Sciatic nerve (tissue), 2 donors: ENCODE results near the gene FAM193B. TPM values are rescaled to one million over a fixed set of nuclear protein-coding genes. Genes with fewer than 3 reads are reported as not detected.
A peak's percentile ranks its signal among the peaks of the same experiment; 100 is the strongest.

ENCODE experiments used
- ATAC-seq: fragments of 200-7000 bp; cut with Tn5 transposase; one replicate; pipeline ENCODE4 v1.9.1; 2020; ENCODE audit warnings: mild to moderate bottlenecking, moderate library complexity
- DNase-seq: peaks from one replicate; pipeline ENCODE4 v3.0.0-alpha.2; 2020; ENCODE audit warnings: low spot score
- intact Hi-C: fragments of 100-400 bp; cut with DNase I; formaldehyde crosslinking; loops from one replicate; pipeline ENCODE4 v1.14.2; 2022
- total RNA-seq: library from RNA; stranded (reverse); fragmentation: NEBNext Ultra II Directional; extraction: Animal tissue kit (Norgen Biotek cat#: 25700); gene quantifications from one replicate; pipeline ENCODE4 v1.2.1, GENCODE V29; 2021
- donor health status: DM: no; HTN: no; CAD: no.
- donor health status: DM: no; HTN: no; CAD: no.

FAM193B gene
- total RNA-seq, 1 donor from 2014 or later, result 113 TPM

- intact Hi-C loops, result no loop called here
- no peak for DNase-seq
Observed at GRCh38 chr5:177524539-177524900, 29.8 kb downstream of the FAM193B start.

GRCh38 chr5:177523711-177524538 lies 30.4 kb downstream of the FAM193B start:
- intact Hi-C loops, result no loop called here
- DNase-seq, result no peak

More at GRCh38 chr5:177524539-177524900, 29.8 kb downstream of the FAM193B start:
- peak; percentile 7 for ATAC-seq

GRCh38 chr5:177520916-177521513 lies 33.3 kb downstream of the FAM193B start:
- DNase-seq, result no peak
- intact Hi-C loops, result no loop called here
- ATAC-seq, result no peak

More at GRCh38 chr5:177523711-177524538, 30.4 kb downstream of the FAM193B start:
- ATAC-seq, result peak; percentile 9

GRCh38 chr5:177520271-177520670 lies 34.1 kb downstream of the FAM193B start:
- ATAC-seq, result no peak
- intact Hi-C loops, result no loop called here
- no peak for DNase-seq

GRCh38 chr5:177519463-177520235 lies 34.7 kb downstream of the FAM193B start:
- intact Hi-C loops, result no loop called here
- no peak for DNase-seq
- no peak for ATAC-seq

- intact Hi-C loops, result no loop called here
- DNase-seq, result peak; percentile 98
- ATAC-seq, result peak; percentile 96
Observed at GRCh38 chr5:177516601-177517568, 37.5 kb downstream of the FAM193B start, which contains the start of gene DDX41. Gene DDX41 (minus strand): TSS chr5:177516961. CDS start chr5:177516945, 16 bp downstream.

GRCh38 chr5:177515580-177515979 lies 38.8 kb downstream of the FAM193B start:
- DNase-seq (no peak), ATAC-seq (no peak)
- intact Hi-C loops, result no loop called here

- ATAC-seq, result no peak
- intact Hi-C loops, result no loop called here
- no peak for DNase-seq
Observed at GRCh38 chr5:177514541-177514940, 39.8 kb downstream of the FAM193B start.

GRCh38 chr5:177513500-177513899 lies 40.9 kb downstream of the FAM193B start:
- ATAC-seq (no peak), DNase-seq (no peak)
- intact Hi-C loops, result no loop called here

- intact Hi-C loops, result no loop called here
- ATAC-seq, result no peak
- DNase-seq, result no peak
Observed at GRCh38 chr5:177512736-177513380, 41.5 kb downstream of the FAM193B start.

GRCh38 chr5:177511796-177512675 lies 42.3 kb downstream of the FAM193B start:
- intact Hi-C loops, result no loop called here
- ATAC-seq (no peak), DNase-seq (no peak)

- intact Hi-C loops, result no loop called here
- DNase-seq, result no peak
- ATAC-seq, result no peak
Observed at GRCh38 chr5:177511181-177511580, 43.2 kb downstream of the FAM193B start.

GRCh38 chr5:177510567-177511053 lies 43.8 kb downstream of the FAM193B start:
- intact Hi-C loops, result no loop called here
- ATAC-seq (no peak), DNase-seq (no peak)

GRCh38 chr5:177509991-177510566 lies 44.3 kb downstream of the FAM193B start:
- intact Hi-C loops, result no loop called here
- DNase-seq (no peak), ATAC-seq (peak; percentile 4)

- ATAC-seq (peak; percentile 77), DNase-seq (no peak)
- intact Hi-C loops, result no loop called here
Observed at GRCh38 chr5:177509381-177509951, 44.9 kb downstream of the FAM193B start, which contains the start of gene DOK3. Gene DOK3 (minus strand): TSS chr5:177509826. CDS start chr5:177509540, 286 bp downstream.

- no peak for ATAC-seq
- intact Hi-C loops, result no loop called here
Observed at GRCh38 chr5:177508837-177509236, 45.5 kb downstream of the FAM193B start.

More at GRCh38 chr5:177508837-177509236, 45.5 kb downstream of the FAM193B start:
- DNase-seq, result no peak
